ENCODE measurements around the gene LRPAP1.

DNA sequence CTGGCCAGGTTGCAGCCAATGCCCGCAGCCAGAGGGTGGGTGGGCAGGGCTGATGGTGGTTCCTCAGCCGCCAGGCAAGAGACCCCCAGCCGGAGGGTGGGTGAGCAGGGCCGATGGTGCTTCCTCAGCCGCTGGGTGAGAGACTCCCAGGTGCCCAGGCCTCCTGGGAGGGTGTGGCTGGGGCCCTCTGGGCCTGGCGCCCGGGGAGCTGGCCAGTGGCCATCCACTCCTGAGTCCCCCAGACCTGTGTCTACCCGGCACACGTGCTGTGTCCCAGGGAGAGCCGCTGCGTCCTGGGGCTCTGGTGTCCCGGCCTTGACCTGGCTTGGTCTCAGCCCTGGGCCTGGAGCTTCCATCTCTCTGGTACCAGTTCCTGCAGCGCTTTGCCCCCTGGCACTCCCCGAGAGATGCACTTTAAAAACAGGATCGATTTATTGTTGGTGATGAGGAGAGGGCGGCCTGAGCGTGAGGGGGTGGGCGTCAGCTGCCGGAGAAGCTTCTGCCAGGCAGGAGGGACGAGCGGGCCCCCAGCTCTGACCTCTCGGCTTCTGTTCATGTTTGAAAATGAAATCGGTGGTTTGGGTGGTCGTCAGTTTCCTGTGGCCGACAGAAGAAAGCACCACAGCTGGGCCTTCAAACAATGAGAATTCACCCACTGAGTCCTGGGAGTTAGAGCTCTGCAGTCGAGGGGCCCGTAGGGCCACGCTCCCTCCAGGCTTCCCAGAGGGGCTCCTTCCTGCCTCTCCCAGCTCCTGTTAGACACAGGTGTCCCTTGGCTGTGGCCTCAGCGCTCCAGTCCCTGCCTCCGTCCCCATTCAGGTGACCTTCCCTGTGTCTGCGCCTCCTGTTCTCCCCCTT, 62.6 kb downstream of the LRPAP1 start:
- TF ChIP-seq, protein P1, sequence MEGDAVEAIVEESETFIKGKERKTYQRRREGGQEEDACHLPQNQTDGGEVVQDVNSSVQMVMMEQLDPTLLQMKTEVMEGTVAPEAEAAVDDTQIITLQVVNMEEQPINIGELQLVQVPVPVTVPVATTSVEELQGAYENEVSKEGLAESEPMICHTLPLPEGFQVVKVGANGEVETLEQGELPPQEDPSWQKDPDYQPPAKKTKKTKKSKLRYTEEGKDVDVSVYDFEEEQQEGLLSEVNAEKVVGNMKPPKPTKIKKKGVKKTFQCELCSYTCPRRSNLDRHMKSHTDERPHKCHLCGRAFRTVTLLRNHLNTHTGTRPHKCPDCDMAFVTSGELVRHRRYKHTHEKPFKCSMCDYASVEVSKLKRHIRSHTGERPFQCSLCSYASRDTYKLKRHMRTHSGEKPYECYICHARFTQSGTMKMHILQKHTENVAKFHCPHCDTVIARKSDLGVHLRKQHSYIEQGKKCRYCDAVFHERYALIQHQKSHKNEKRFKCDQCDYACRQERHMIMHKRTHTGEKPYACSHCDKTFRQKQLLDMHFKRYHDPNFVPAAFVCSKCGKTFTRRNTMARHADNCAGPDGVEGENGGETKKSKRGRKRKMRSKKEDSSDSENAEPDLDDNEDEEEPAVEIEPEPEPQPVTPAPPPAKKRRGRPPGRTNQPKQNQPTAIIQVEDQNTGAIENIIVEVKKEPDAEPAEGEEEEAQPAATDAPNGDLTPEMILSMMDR (IDR thresholded peaks at IDR 0.05), result no peak
- no peak for TF ChIP-seq EP300 (IDR thresholded peaks at IDR 0.05)

Data from sigmoid colon (tissue), 4 donors.